A549 (cell line): Measurements from ENCODE around the gene ZFHX2. TPM values are rescaled to one million over a fixed set of nuclear protein-coding genes. Genes with fewer than 3 reads are reported as not detected.

ENCODE experiments used
- ATAC-seq, 2 experiments: fragments of 200-7000 bp in 1 of 2; fragments of >200 bp in 1 of 2; cut with Nextera tagmentation in 1 of 2; cut with Tn5 transposase in 1 of 2; 3 replicates each; pipeline versions ENCODE4 v1.8.0 to v1.9.1; 2018 to 2020; ENCODE audit warnings: mild to moderate bottlenecking in 1 of 2, moderate library complexity in 1 of 2
- CTCF ChIA-PET: fragments of 300-600 bp; sonication (Branson Sonifier 250); formaldehyde crosslinking; extraction: SDS; loops from one replicate; lab custom pipeline; 2021; ENCODE audit warnings: antibody characterized with exemption, inconsistent platforms; lab: Yijun Ruan, JAX
- POLR2A ChIA-PET: fragments of 350-600 bp; formaldehyde crosslinking; extraction: SDS; loops from one replicate; lab custom pipeline; 2021; ENCODE audit warnings: antibody characterized with exemption, inconsistent platforms; lab: Yijun Ruan, JAX
- DNase-seq, 2 experiments: peaks; one replicate each; pipeline versions ENCODE4 v3.0.0 to v3.0.0-alpha.2; 2011 to 2016; ENCODE audit warnings: low read depth in 1 of 2, low spot score in 1 of 2
- FAIRE-seq: peaks from 2 replicates; lab custom pipeline; 2011; peaks lifted over from hg19 to GRCh38; lab: Jason Lieb, UNC
- H3K27ac ChIP-seq, 2 experiments: fragments of >200 bp; sonication (Bioruptor Twin); formaldehyde crosslinking; 3 replicates each; pipeline ENCODE4 v1.5.1; 2016 to 2017
- H3K4me1 ChIP-seq: fragments of >200 bp; sonication (Bioruptor Twin); formaldehyde crosslinking; 3 replicates; pipeline ENCODE4 v1.6.1; 2016
- H3K4me2 ChIP-seq: fragments of >200 bp; sonication (Bioruptor Twin); formaldehyde crosslinking; 3 replicates; pipeline ENCODE4 v1.6.1; 2016
- H3K4me3 ChIP-seq: fragments of >200 bp; sonication (Bioruptor Twin); formaldehyde crosslinking; 3 replicates; pipeline ENCODE4 v1.5.1; 2016
- H3K9me3 ChIP-seq: fragments of >200 bp; sonication (Bioruptor Twin); formaldehyde crosslinking; 3 replicates; pipeline ENCODE4 v1.6.1; 2016
- CBX2 ChIP-seq: fragments of 200-600 bp; sonication (generic); IDR thresholded peaks from 2 replicates; pipeline ENCODE4 v1.6.1; 2016; ENCODE audit warnings: low read depth, mild to moderate bottlenecking, borderline replicate concordance
- CBX8 ChIP-seq: fragments of 200-600 bp; sonication (generic); IDR thresholded peaks from 2 replicates; pipeline ENCODE4 v1.6.1; 2016
- E2F6 ChIP-seq: IDR thresholded peaks from 2 replicates; pipeline ENCODE4 v1.6.1; 2012; ENCODE audit warnings: low read depth, borderline replicate concordance
- EHMT2 ChIP-seq: fragments of 200-600 bp; sonication (generic); IDR thresholded peaks from 2 replicates; pipeline ENCODE4 v1.6.1; 2016; ENCODE audit warnings: antibody characterized with exemption, low read depth, mild to moderate bottlenecking, moderate library complexity
- FOSB ChIP-seq: fragments of 250-450 bp; sonication (Bioruptor Pico); IDR thresholded peaks from 2 replicates; pipeline ENCODE4 v1.5.0; 2020; ENCODE audit warnings: mild to moderate bottlenecking, moderate library complexity
- FOXS1 ChIP-seq: fragments of 250-450 bp; sonication (Bioruptor Pico); IDR thresholded peaks from 2 replicates; pipeline ENCODE4 v1.5.0; 2020; ENCODE audit warnings: mild to moderate bottlenecking, moderate library complexity
- GATA3 ChIP-seq: IDR thresholded peaks from 2 replicates; pipeline ENCODE4 v1.6.1; 2012; ENCODE audit warnings: borderline replicate concordance
- HDAC2 ChIP-seq: fragments of 200-600 bp; sonication (generic); IDR thresholded peaks from 2 replicates; pipeline ENCODE4 v1.6.1; 2016
- HES2 ChIP-seq: fragments of >200 bp; sonication (Bioruptor Twin); formaldehyde crosslinking; IDR thresholded peaks from 2 replicates; pipeline ENCODE4 v1.6.1; 2016
- HOXB13 ChIP-seq: fragments of 250-450 bp; sonication (Bioruptor Pico); IDR thresholded peaks from 2 replicates; pipeline ENCODE4 v1.5.0; 2020; ENCODE audit warnings: low read depth, mild to moderate bottlenecking, moderate library complexity
- HOXB5 ChIP-seq: fragments of 250-450 bp; sonication (Bioruptor Pico); IDR thresholded peaks from 2 replicates; pipeline ENCODE4 v1.5.0; 2020; ENCODE audit warnings: mild to moderate bottlenecking, moderate library complexity
- JUNB ChIP-seq: fragments of >200 bp; sonication (Bioruptor Twin); formaldehyde crosslinking; IDR thresholded peaks from 2 replicates; pipeline ENCODE4 v1.6.1; 2016
- KDM1A ChIP-seq: fragments of 200-600 bp; sonication (generic); IDR thresholded peaks from 2 replicates; pipeline ENCODE4 v1.6.1; 2016; ENCODE audit warnings: low read depth, mild to moderate bottlenecking
- MAZ ChIP-seq: fragments of 150-350 bp; IDR thresholded peaks from 2 replicates; pipeline ENCODE4 v1.6.1; 2014; ENCODE audit warnings: antibody characterized with exemption, low read depth, low read length, borderline replicate concordance
- MYC ChIP-seq: IDR thresholded peaks from 2 replicates; pipeline ENCODE4 v1.6.1; 2012; ENCODE audit warnings: mild to moderate bottlenecking, inconsistent platforms, low read length, improper control_type of control experiment, borderline replicate concordance
- POLR2A ChIP-seq: IDR thresholded peaks from 2 replicates; pipeline ENCODE4 v1.6.1; 2012; ENCODE audit warnings: mild to moderate bottlenecking, low read length
- POLR2AphosphoS2 ChIP-seq: conservative IDR thresholded peaks from 2 replicates; pipeline ENCODE4 v1.6.1; 2012; ENCODE audit warnings: low read length, improper control_type of control experiment, inconsistent platforms
- RAD21 ChIP-seq, 2 experiments: fragments of >200 bp in 1 of 2; sonication (Bioruptor Twin) in 1 of 2; formaldehyde crosslinking in 1 of 2; IDR thresholded peaks in 1 of 2; conservative IDR thresholded peaks in 1 of 2; 2 replicates in 1 of 2; 3 replicates in 1 of 2; pipeline ENCODE4 v1.6.1; 2012 to 2018; ENCODE audit warnings: inconsistent platforms in 1 of 2
- REST ChIP-seq: fragments of 200-600 bp; sonication (generic); IDR thresholded peaks from 2 replicates; pipeline ENCODE4 v1.6.1; 2016; ENCODE audit warnings: antibody characterized with exemption, mild to moderate bottlenecking, moderate library complexity
- RFX5 ChIP-seq: fragments of 450-650 bp; IDR thresholded peaks from 2 replicates; pipeline ENCODE4 v1.7.1; 2014; ENCODE audit warnings: antibody characterized with exemption, mild to moderate bottlenecking, moderate library complexity
- SMC3 ChIP-seq: fragments of >200 bp; sonication (Bioruptor Twin); formaldehyde crosslinking; IDR thresholded peaks from 3 replicates; pipeline ENCODE4 v1.6.1; 2018; ENCODE audit warnings: inconsistent platforms
- SREBF2 ChIP-seq: fragments of 450-650 bp; IDR thresholded peaks from 2 replicates; pipeline ENCODE4 v1.6.1; 2014; ENCODE audit warnings: mild to moderate bottlenecking, moderate library complexity
- TP53 ChIP-seq: fragments of 250-450 bp; sonication (Bioruptor Pico); IDR thresholded peaks from 2 replicates; pipeline ENCODE4 v1.5.0; 2021; ENCODE audit warnings: mild to moderate bottlenecking, moderate library complexity
- WGBS: methylation state at CpG from one replicate; pipeline ENCODE4 v1.1.6; 2017; ENCODE audit errors: missing lambda C conversion rate; 5-methylcytosine and 5-hydroxymethylcytosine counted together
- polyA plus RNA-seq, 4 experiments: library from polyadenylated mRNA; depleted of rRNA in 3 of 4; stranded (reverse); fragments of >200 nt; fragmentation: RNase III in 1 of 4; extraction: RNeasy Plus Mini Kit Qiagen cat#74134 plus additional on column Dnase treatment in 1 of 4; gene quantifications; 2 replicates in 3 of 4; 3 replicates in 1 of 4; pipeline ENCODE4 v1.2.3, GENCODE V29; 2011 to 2017
- TF ChIP-seq, protein P1 (sequence below): fragments of 450-650 bp; IDR thresholded peaks from 2 replicates; pipeline ENCODE4 v1.6.1; 2014; ENCODE audit warnings: antibody characterized with exemption

ZFHX2 gene
- polyA plus RNA-seq, 2 of the 4 experiments (the other 2 are of a cell fraction) = 0.34 to 1.1 TPM

- no peak overlapping the region for H3K4me3 ChIP-seq
- TF ChIP-seq RFX5 (no peak), HDAC2 (no peak), RAD21 (conservative IDR thresholded peaks at IDR 0.05 in 1 of 2, IDR thresholded peaks at IDR 0.05 in 1 of 2) (no peak), MAZ (no peak), EHMT2 (no peak), GATA3 (no peak), SMC3 (no peak), JUNB (no peak)
- 81% methylated on average over 7 of the region's 7 CpGs for WGBS
- H3K9me3 ChIP-seq = no peaks in the 10 kb centered on the region
- FAIRE-seq = no peak
- ChIA-PET CTCF (interaction anchor here (1.0 to 5.0 kb wide), 5 partner anchors 16 to 55 kb away, joined by 3 to 31 read pairs (median 5); no protein-coding TSS in a partner anchor), POLR2A (no interaction called here)
- H3K4me2 ChIP-seq = no peak overlapping the region
- DNase-seq = no peak
- no peaks in the 10 kb centered on the region for H3K4me1 ChIP-seq
- no peak overlapping the region for H3K27ac ChIP-seq
- ATAC-seq = no peak
Measured at GRCh38 chr14:23532658-23533057, 18.9 kb downstream of the ZFHX2 start.

- WGBS = 87% methylated on average over 12 of the region's 12 CpGs
- CTCF ChIA-PET = interaction anchor here (1.2 to 5.0 kb wide), 5 partner anchors 8 to 53 kb away, joined by 3 to 34 read pairs (median 16); no protein-coding TSS in a partner anchor
- Histone ChIP-seq H3K4me3 (no peak overlapping the region), H3K9me3 (no peaks in the 10 kb centered on the region), H3K4me2 (no peak overlapping the region), H3K27ac (no peak overlapping the region), H3K4me1 (no peaks in the 10 kb centered on the region)
- TF ChIP-seq CBX8 (no peak), MYC (no peak), REST (no peak), HOXB13 (CRISPR knock-in tag) (no peak), TP53 (CRISPR knock-in tag) (no peak), SREBF2 (no peak), HES2 (no peak), CBX2 (no peak), FOXS1 (CRISPR knock-in tag) (no peak), HOXB5 (CRISPR knock-in tag) (no peak), POLR2A (no peak), E2F6 (no peak), FOSB (no peak), KDM1A (no peak), POLR2AphosphoS2 (no peak)
- TF ChIP-seq, protein P1, sequence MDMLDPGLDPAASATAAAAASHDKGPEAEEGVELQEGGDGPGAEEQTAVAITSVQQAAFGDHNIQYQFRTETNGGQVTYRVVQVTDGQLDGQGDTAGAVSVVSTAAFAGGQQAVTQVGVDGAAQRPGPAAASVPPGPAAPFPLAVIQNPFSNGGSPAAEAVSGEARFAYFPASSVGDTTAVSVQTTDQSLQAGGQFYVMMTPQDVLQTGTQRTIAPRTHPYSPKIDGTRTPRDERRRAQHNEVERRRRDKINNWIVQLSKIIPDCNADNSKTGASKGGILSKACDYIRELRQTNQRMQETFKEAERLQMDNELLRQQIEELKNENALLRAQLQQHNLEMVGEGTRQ = no peak
- POLR2A ChIA-PET = no interaction called here
- DNase-seq = no peak
- no peak for ATAC-seq
- no peak for FAIRE-seq
Measured at GRCh38 chr14:23531391-23531790, 20.2 kb downstream of the ZFHX2 start.
